CD4-positive, alpha-beta T cell treated with Interleukin-6 for 4 hours (primary cell): ENCODE measurements around the gene OR10S1.
"Not testable (repeated sequence)": the region's sequence is repeated elsewhere in the genome, so short reads cannot be mapped to it uniquely, and the experiment has no call there.

Experiments
- DNase-seq: peaks from one replicate; pipeline ENCODE4 v3.0.0-alpha.2; 2020; ENCODE audit warnings: mixed read lengths

Gene OR10S1

GRCh38 chr11:123977731-123978347 is at the start of gene OR10S1:
Gene OR10S1, minus strand, starts transcription at chr11:123977781. Its CDS starts 117 bp downstream, at chr11:123977664.
- DNase-seq = no peak

GRCh38 chr11:124026498-124026897 is 48.9 kb upstream of the OR10S1 start, which contains the start of gene OR10G8:
Gene OR10G8, plus strand, starts transcription at chr11:124026798. Its CDS starts 2,825 bp downstream, at chr11:124029623.
- no peak for DNase-seq

GRCh38 chr11:124015837-124016236 is 38.3 kb upstream of the OR10S1 start:
- DNase-seq = not testable (repeated sequence)

GRCh38 chr11:124012697-124013096 is 35.1 kb upstream of the OR10S1 start, which contains the start of gene OR10G4:
Gene OR10G4, plus strand, starts transcription at chr11:124012997. Its CDS starts 2,578 bp downstream, at chr11:124015575.
- DNase-seq = no peak

- DNase-seq = no peak
Measured at GRCh38 chr11:123995119-123995518, 17.5 kb upstream of the OR10S1 start, which contains the start of gene OR10G6. Gene OR10G6, minus strand, starts transcription at chr11:123995161. Its CDS starts 0 bp downstream, at chr11:123995161.

- no peak for DNase-seq
Measured at GRCh38 chr11:123979311-123979710, 1.7 kb upstream of the OR10S1 start.

GRCh38 chr11:123976770-123977560 is 616 bp downstream of the OR10S1 start:
- no peak for DNase-seq

GRCh38 chr11:123973816-123974215 is 3.8 kb downstream of the OR10S1 start:
- DNase-seq = no peak

- DNase-seq = no peak
Measured at GRCh38 chr11:123956752-123957151, 20.8 kb downstream of the OR10S1 start.

GRCh38 chr11:123945132-123945531 is 32.4 kb downstream of the OR10S1 start:
- no peak for DNase-seq

- DNase-seq = no peak
Measured at GRCh38 chr11:123943738-123944137, 33.8 kb downstream of the OR10S1 start, which contains the start of gene OR6T1. Gene OR6T1, minus strand, starts transcription at chr11:123943838. Its CDS starts 0 bp downstream, at chr11:123943838.

- DNase-seq = no peak
Measured at GRCh38 chr11:123942413-123942812, 35.2 kb downstream of the OR10S1 start.

- no peak for DNase-seq
Measured at GRCh38 chr11:123939317-123939716, 38.3 kb downstream of the OR10S1 start, which contains the start of gene OR4D5. Gene OR4D5, plus strand, starts transcription at chr11:123939617. Its CDS starts 0 bp downstream, at chr11:123939617.
